GM12874 (cell line): ENCODE measurements around the gene THEMIS.

ENCODE experiments used
- CTCF ChIP-seq: IDR thresholded peaks from 2 replicates; pipeline ENCODE4 v1.5.1; 2011; ENCODE audit warnings: low read depth, mild to moderate bottlenecking, control low read depth, low read length, moderate library complexity; ENCODE audit not compliant: insufficient read depth

The THEMIS gene

GRCh38 chr6:127843582-127843981 lies 57.3 kb downstream of the THEMIS start:
- no peak for TF ChIP-seq CTCF

- no peak for TF ChIP-seq CTCF
Measured at GRCh38 chr6:127842562-127842961, 58.3 kb downstream of the THEMIS start.

- no peak for TF ChIP-seq CTCF
Measured at GRCh38 chr6:127841811-127842210, 59.0 kb downstream of the THEMIS start.

GRCh38 chr6:127834136-127834535 lies 66.7 kb downstream of the THEMIS start:
- no peak for TF ChIP-seq CTCF

GRCh38 chr6:127833336-127833735 lies 67.5 kb downstream of the THEMIS start:
- TF ChIP-seq CTCF = no peak

- TF ChIP-seq CTCF = no peak
Measured at GRCh38 chr6:127832381-127832780, 68.5 kb downstream of the THEMIS start.

GRCh38 chr6:127824061-127824460 lies 76.8 kb downstream of the THEMIS start:
- TF ChIP-seq CTCF = no peak

GRCh38 chr6:127821431-127821830 lies 79.4 kb downstream of the THEMIS start:
- no peak for TF ChIP-seq CTCF
